H4 (cell line): Measurements from ENCODE around the gene KCNB1. TPM values are rescaled to one million over a fixed set of nuclear protein-coding genes. Genes with fewer than 3 reads are reported as not detected.

Experiments
- DNase-seq: peaks from one replicate; pipeline ENCODE4 v3.0.0-alpha.2; 2015; ENCODE audit warnings: low spot score
- total RNA-seq: library from RNA; depleted of rRNA; stranded (reverse); fragments of >200 nt; shearing (Covaris generic); gene quantifications from 2 replicates; pipeline ENCODE4 v1.2.3, GENCODE V29; 2014

The KCNB1 gene
- total RNA-seq, 1 experiment from 2014 or later, result 0.02 TPM

GRCh38 chr20:49437057-49437456, 45.4 kb downstream of the KCNB1 start:
- no peak for DNase-seq

GRCh38 chr20:49435639-49436038, 46.8 kb downstream of the KCNB1 start:
- no peak for DNase-seq

GRCh38 chr20:49433333-49433732, 49.1 kb downstream of the KCNB1 start:
- DNase-seq, result no peak

DNA sequence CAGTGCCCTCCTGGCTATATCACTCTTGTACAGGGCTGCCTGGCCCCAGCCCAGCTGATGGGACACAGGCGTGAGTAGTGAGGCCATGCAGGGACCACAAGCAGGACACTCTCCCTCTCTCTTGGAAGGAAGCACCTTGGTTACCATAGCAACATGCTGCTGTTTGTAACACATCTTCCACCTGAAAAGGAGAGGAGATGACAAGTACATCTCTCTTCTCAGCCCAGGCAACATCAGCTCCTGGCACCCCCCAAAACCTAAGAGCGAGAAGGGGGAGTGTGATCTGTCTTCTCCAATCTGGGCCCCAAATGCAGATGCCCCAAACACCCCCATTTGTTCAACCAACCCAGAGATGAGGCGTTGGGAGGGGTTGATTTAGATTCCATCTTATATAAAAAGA, 49.9 kb downstream of the KCNB1 start:
- no peak for DNase-seq

- no peak for DNase-seq
These were observed 51.1 kb downstream of the KCNB1 start for GRCh38 chr20:49431329-49431728.

DNA sequence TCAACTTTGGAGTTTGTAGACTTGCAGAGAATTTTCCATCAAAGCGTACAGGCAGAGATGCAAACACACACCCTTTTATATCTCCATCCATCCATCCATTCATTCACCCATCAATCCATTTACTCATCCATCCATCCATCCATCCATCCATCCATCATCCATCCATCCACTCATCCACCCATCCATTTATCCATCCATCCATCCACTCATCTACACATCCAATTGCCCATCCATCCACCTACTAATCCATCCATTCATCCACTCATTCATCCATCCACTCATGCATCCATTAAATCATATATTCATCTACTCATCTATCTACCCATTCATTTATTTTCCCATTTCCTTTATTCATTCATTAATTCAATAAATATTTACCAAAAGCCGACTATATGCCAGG, 52.1 kb downstream of the KCNB1 start:
- DNase-seq, result no peak

- no peak for DNase-seq
These were observed 54.5 kb downstream of the KCNB1 start for GRCh38 chr20:49427751-49428518.

GRCh38 chr20:49426873-49427272, 55.6 kb downstream of the KCNB1 start:
- peak; percentile 44 for DNase-seq

DNA sequence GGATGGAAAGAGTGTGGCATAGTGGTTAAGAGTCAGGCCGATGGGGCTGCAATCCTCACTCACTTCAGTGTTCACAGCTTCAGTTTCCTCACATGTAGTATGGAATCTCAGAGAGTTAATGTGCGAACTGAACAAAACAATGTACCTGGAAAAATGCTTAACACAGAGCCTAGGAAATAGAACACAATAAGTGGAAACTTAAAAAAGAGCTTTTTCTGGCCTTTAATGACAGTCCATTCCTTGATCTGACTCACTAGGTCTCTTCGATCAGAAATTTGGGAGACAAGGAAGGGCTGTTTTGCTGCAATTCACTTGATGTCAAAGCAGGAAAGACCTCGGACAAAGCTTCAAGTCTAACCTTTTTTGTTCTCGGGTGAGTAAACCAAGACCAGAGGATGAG, 56.1 kb downstream of the KCNB1 start:
- no peak for DNase-seq

GRCh38 chr20:49424536-49424935, 57.9 kb downstream of the KCNB1 start:
- DNase-seq, result peak; percentile 22

DNA sequence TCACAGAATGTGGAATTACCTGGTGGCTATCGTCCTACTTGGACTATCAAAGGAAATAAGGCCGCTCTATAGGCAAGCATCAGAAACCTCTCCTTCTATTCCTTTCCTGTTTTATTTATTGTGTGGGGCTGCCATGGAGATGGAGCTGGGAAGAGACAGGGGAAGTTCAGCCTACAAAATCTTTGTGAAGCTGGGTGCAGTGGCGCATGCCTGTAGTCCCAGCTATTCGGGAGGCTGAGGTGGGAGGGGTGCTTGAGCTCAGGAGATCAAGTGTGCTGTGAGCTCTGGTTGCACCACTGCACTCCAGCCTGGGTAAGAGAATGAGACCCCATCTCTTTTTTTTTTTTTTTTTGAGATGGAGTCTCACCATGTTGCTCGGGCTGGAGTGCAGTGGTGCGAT, 60.3 kb downstream of the KCNB1 start:
- DNase-seq, result no peak

- no peak for DNase-seq
These were observed 61.6 kb downstream of the KCNB1 start for GRCh38 chr20:49420811-49421295.

DNA sequence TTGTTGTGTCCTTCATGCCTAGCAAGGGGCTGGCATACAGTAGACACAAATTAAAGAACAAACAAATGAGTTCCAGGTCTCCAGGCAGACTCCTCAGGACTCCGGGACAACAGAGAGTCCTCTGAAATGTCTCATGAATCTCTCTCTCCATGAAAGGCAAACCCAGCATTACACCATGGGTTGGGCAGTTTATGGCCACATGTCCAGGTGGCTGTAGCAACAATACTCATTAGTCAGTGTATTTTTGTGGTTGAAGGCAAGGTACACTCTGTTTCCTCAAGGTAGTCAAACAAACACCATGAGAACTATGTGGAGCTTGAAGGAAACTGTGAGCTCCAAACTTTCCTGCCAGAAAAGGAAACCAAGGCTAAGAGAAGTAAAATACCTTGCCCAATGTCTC, 62.2 kb downstream of the KCNB1 start:
- DNase-seq, result no peak

- DNase-seq, result no peak
These were observed 62.7 kb downstream of the KCNB1 start for GRCh38 chr20:49419785-49420184.

DNA sequence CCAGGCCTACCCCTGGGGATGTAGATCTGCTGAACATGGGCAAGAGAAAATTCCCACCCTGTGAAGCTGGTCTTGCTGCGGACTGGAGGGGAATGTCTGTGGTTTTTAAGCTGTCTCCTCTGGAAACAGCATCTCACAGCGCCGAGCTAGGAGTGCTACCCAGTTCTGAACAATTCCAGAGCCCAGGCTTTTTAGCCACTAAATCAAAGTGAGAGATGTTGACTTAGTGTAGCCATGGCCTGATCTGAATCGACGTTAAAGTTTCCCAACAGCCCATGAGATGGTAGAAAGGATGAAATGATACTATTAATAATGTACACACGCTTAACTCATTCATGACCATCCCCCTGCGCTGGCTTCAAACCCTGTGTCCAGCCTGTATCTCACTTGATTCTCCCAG, 63.7 kb downstream of the KCNB1 start:
- no peak for DNase-seq

DNA sequence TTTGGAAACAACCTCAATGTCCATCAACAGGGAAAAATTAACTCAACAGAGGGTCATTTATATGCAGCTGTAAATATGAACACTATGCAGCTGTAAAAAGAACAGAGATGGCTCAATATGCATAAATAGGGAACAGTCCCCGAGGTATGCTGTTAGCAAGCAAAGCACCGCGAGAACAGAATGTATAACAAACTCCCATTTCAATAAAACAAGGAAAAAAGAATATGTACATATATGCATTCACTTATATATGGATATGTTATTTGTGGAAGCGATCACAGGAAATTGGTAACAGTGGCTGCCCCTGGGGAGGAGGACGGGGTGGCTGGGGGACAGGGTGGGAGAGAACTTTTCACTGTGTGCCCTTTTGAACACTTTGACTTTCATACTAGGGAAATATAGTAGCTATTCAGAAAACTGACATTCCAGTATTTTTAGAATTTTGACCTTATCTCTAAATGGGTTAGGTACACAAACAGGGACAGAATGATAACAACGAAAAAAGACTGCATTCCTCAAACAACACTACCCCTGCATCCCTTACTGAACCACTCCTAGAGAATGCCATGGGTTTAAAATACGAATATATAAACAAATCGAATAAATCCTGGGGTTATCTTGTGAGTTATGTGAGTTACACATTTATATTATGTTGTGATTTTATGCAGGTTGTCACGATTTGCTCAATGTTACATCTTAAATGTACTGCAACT, 64.5 kb downstream of the KCNB1 start:
- DNase-seq, result no peak

GRCh38 chr20:49415668-49416044, 66.8 kb downstream of the KCNB1 start:
- no peak for DNase-seq

- no peak for DNase-seq
These were observed 67.3 kb downstream of the KCNB1 start for GRCh38 chr20:49415005-49415667.

GRCh38 chr20:49413677-49414076, 68.8 kb downstream of the KCNB1 start:
- DNase-seq, result no peak

- DNase-seq, result no peak
These were observed 69.5 kb downstream of the KCNB1 start for GRCh38 chr20:49412953-49413352.

GRCh38 chr20:49412254-49412653, 70.2 kb downstream of the KCNB1 start:
- DNase-seq, result no peak

DNA sequence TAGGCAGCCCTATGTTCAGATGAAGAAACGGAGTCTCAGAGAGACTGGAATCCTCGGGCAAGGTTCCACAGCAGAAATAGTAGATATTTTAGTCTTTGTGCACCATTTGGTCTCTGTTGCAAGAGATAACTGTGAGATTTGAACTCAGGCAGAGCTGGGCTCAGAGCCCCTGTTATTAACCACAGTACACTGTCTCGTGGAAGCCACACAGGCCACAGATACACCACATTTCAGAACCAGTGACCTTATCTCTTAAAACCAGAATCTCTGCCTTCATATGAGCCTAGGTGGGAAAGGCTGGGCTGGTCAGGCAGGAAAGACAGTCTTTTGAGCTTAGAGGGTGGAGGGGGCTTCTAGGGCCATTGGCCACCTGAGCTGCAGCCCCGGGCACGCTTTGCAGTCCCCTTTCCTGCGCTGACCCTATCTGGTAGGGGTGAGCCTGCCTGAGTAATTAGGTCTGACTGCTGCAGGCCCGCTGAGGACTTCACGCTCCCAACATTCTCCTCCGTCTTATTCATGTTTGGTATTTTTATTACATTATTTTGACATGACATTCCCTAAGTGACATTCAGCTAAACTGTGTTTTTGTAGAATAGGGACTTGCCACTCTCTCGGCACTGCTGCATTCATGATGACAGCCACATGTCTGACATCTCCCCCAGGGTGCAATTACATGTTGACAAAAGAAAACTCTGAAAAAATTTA, 71.1 kb downstream of the KCNB1 start:
- DNase-seq, result no peak
